AG04450 (cell line): ENCODE results near the gene KANSL2. TPM values are rescaled to one million over a fixed set of nuclear protein-coding genes. Genes with fewer than 3 reads are reported as not detected.
"Not testable (repeated sequence)": the region's sequence is repeated elsewhere in the genome, so short reads cannot be mapped to it uniquely, and the experiment has no call there.

ENCODE experiments used
- CTCF ChIA-PET: fragments of 300-600, 350-600 bp; formaldehyde crosslinking; extraction: SDS; loops from one replicate; lab custom pipeline; 2022; ENCODE audit warnings: antibody characterized with exemption, inconsistent platforms; lab: Charles Lee
- POLR2A ChIA-PET: fragments of 350-600 bp; formaldehyde crosslinking; extraction: SDS; loops from one replicate; lab custom pipeline; 2021; ENCODE audit warnings: antibody characterized with exemption, inconsistent platforms; lab: Yijun Ruan, JAX
- DNase-seq: peaks from one replicate; pipeline ENCODE4 v3.0.0-alpha.2; 2011; ENCODE audit warnings: low read depth, low spot score
- H3K27ac ChIP-seq: one replicate; pipeline ENCODE4 v1.5.1; 2012; ENCODE audit warnings: low read depth, low read length, control low read depth
- H3K27me3 ChIP-seq: one replicate; pipeline ENCODE4 v1.6.0; 2012; ENCODE audit warnings: low read length; ENCODE audit not compliant: control insufficient read depth, insufficient read depth
- H3K4me3 ChIP-seq: 2 replicates; pipeline ENCODE4 v1.5.1; 2011; ENCODE audit warnings: mild to moderate bottlenecking, low read depth, low read length, control low read depth
- H3K9me3 ChIP-seq: 2 replicates; pipeline ENCODE4 v1.5.1; 2012; ENCODE audit warnings: low read length; ENCODE audit not compliant: control insufficient read depth, insufficient read depth
- polyA plus RNA-seq: library from polyadenylated mRNA; depleted of rRNA; stranded (reverse); fragments of >200 nt; gene quantifications from 2 replicates; pipeline ENCODE4 v1.2.3, GENCODE V29; 2011
- TF ChIP-seq, protein P1 (sequence below): IDR thresholded peaks from 2 replicates; pipeline ENCODE4 v1.5.1; 2011; ENCODE audit warnings: low read depth, low read length, control low read depth, inconsistent platforms

Gene KANSL2
- polyA plus RNA-seq, 1 experiment: 37.9 TPM

DNA sequence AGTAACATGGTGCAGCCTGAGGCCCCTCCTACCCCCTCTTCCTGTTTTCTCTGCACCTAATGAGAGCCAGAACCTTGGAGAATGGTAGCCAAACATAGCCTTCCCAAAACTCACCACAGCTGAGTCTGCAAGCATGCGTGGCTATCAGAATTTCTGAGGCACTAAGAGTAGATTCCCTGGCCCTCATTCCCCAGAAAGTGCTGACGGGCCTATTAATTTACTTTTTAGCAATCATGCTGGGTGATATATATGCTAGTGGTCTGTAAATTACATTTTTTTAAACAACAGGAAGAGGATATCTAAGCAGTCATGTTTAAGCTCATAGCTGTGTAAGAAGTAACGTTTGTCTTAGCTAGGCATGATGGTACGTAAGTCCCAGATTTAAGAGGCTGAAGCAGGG, 30.4 kb downstream of the KANSL2 start:
- DNase-seq: no peak
- CTCF ChIA-PET: no interaction called here
- Histone ChIP-seq H3K4me3 (no peak overlapping the region), H3K9me3 (no peaks in the 10 kb centered on the region), H3K27ac (peak overlapping the region; percentile 25), H3K27me3 (no peaks in the 10 kb centered on the region)
- POLR2A ChIA-PET: interaction anchor here (0.7 kb wide), 1 partner anchor 31 kb away, joined by 9 read pairs; the partner anchor contains the start of gene KANSL2
- TF ChIP-seq, protein P1, sequence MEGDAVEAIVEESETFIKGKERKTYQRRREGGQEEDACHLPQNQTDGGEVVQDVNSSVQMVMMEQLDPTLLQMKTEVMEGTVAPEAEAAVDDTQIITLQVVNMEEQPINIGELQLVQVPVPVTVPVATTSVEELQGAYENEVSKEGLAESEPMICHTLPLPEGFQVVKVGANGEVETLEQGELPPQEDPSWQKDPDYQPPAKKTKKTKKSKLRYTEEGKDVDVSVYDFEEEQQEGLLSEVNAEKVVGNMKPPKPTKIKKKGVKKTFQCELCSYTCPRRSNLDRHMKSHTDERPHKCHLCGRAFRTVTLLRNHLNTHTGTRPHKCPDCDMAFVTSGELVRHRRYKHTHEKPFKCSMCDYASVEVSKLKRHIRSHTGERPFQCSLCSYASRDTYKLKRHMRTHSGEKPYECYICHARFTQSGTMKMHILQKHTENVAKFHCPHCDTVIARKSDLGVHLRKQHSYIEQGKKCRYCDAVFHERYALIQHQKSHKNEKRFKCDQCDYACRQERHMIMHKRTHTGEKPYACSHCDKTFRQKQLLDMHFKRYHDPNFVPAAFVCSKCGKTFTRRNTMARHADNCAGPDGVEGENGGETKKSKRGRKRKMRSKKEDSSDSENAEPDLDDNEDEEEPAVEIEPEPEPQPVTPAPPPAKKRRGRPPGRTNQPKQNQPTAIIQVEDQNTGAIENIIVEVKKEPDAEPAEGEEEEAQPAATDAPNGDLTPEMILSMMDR: no peak

DNA sequence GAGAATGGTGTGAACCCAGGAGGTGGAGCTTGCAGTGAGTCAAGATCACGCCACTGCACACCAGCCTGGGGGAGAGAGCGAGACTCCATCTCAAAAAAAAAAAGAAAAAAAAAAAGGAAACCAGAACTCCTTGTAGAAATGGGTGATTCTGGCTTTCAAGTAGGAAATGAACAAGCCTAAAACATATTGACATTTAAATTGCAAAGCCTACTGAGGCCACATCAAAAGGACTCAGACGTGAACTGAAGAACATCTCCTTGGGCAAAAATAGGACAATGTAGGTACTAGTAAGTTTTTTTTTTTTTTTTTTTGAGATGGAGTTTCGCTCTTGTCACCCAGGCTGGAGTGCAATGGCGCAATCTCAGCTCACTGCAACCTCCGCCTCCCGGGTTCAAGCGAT, 36.7 kb downstream of the KANSL2 start:
- H3K27ac ChIP-seq, POLR2A ChIA-PET, DNase-seq, CTCF ChIA-PET, H3K4me3 ChIP-seq, H3K27me3 ChIP-seq: not testable (repeated sequence)
- peaks cover 12% of the 10 kb centered on the region for H3K9me3 ChIP-seq

DNA sequence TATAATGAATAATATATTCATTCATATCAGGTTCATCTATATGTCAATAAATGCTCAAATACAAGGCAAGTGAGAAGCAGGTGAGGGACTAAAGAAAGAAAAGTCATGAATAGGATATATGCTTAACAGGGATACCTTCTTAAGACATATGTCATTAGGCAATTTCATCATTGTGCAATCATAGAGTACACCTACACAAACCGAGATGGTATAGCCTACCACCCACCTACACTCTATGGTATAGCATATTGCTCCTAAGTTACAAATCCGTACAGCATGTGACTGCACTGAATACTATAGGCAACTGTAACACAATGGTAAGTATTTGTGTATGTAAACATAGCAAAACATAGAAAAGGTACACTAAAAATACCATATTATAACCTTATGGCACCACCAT, 39.0 kb downstream of the KANSL2 start:
- Histone ChIP-seq H3K9me3 (peaks cover 12% of the 10 kb centered on the region), H3K27ac (no peak overlapping the region), H3K27me3 (no peaks in the 10 kb centered on the region), H3K4me3 (no peak overlapping the region)
- ChIA-PET CTCF (interaction anchor here (0.6 kb wide), 1 partner anchor 34 kb away, joined by 5 read pairs; no protein-coding TSS in a partner anchor), POLR2A (no interaction called here)
- no peak for DNase-seq
- TF ChIP-seq, protein P1: no peak

DNA sequence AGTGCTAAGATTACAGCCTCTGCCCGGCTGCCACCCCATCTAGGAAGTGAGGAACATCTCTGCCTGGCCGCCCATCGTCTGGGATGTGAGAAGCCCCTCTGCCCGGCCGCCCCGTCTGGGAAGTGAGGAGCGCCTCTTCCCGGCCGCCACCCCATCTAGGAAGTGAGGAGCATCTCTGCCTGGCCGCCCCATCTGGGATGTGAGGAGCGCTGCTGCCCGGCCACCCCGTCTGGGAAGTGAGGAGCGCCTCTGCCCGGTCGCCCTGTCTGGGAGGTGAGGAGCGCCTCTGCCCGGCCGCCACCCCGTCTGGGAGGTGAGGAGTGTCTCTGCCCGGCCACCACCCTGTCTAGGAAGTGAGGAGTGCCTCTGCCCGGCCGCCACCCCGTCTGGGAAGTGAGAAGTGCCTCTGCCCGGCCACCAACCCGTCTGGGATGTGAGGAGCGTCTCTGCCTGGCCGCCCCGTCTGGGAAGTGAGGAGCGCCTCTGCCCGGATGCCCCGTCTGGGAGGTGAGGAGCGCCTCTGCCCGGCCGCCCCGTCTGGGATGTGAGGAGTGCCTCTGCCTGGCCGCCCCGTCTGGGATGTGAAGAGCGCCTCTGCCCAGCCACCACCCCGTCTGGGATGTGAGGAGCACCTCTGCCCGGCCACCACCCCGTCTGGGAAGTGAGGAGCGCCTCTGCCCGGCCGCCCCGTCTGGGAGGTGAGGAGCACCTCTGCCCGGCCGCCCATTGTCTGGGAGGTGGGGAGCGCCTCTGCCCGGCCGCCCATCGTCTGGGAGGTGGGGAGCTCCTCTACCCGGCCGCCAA, 40.1 kb downstream of the KANSL2 start:
- POLR2A ChIA-PET: not testable (repeated sequence)

DNA sequence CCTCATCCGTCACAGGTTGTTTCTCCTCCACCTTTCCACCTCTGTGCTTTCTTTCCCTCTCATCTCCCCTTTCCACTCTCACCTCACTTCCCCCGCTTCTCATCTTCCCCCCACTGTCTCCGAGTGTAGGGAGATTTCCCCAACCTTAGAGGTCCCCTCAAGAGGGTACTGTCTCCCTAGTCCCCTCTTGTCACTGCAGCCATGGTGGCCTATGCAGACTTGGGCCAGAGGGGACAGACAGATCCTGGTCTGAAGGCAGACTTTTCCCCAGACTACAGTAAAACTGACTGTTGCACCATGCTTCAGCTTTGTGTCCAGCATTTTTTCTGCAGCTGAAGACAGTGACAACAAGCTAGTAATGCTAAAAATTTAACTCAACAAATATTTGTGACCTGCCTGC, 41.2 kb downstream of the KANSL2 start:
- no peak for DNase-seq
- CTCF ChIA-PET: interaction anchor here (0.6 kb wide), 1 partner anchor 24 kb away, joined by 5 read pairs; no protein-coding TSS in a partner anchor
- Histone ChIP-seq H3K4me3 (no peak overlapping the region), H3K27ac (no peak overlapping the region), H3K9me3 (peaks cover 12% of the 10 kb centered on the region), H3K27me3 (no peaks in the 10 kb centered on the region)
- TF ChIP-seq, protein P1: no peak
- POLR2A ChIA-PET: no interaction called here

More for the DNA sequence above, 40.1 kb downstream of the KANSL2 start:
- not testable (repeated sequence) for H3K27me3 ChIP-seq, DNase-seq, H3K4me3 ChIP-seq, H3K27ac ChIP-seq
- H3K9me3 ChIP-seq: peaks cover 12% of the 10 kb centered on the region
- CTCF ChIA-PET: interaction anchor here (0.6 kb wide), 1 partner anchor 35 kb away, joined by 5 read pairs; no protein-coding TSS in a partner anchor

DNA sequence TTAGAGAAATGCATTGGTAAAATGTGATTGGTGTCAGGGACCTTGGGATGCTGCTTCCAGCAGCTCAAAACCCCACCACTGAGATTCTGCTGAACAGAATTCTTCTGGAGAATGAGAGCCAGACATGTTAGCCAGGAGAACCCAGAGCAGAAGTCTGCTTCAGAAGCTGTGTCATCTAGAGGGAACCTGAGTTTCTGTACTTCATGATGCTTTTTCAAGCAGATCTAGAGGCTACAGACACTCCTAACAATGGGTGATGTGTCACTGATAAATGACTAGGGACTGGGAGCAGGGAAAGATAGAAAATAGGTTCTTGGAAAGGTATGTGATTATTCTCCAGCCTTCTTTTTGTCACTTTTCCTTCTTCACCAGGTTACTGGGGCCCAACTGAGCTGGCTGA, 41.6 kb downstream of the KANSL2 start:
- Histone ChIP-seq H3K27ac (no peak overlapping the region), H3K4me3 (no peak overlapping the region), H3K9me3 (peaks cover 12% of the 10 kb centered on the region), H3K27me3 (no peaks in the 10 kb centered on the region)
- ChIA-PET POLR2A (no interaction called here), CTCF (interaction anchor here (0.6 kb wide), 1 partner anchor 25 kb away, joined by 5 read pairs; no protein-coding TSS in a partner anchor)
- DNase-seq: no peak
- TF ChIP-seq, protein P1: no peak
